Fibroblast of the aortic adventitia (primary cell): Measurements from ENCODE around the gene CAMTA1. TPM values are rescaled to one million over a fixed set of nuclear protein-coding genes. Genes with fewer than 3 reads are reported as not detected.
"Not testable (repeated sequence)": the region's sequence is repeated elsewhere in the genome, so short reads cannot be mapped to it uniquely, and the experiment has no call there.

Experiments used
- DNase-seq: peaks from one replicate; pipeline ENCODE4 v3.0.0-alpha.2; 2010; ENCODE audit warnings: low read depth
- H3K4me3 ChIP-seq: 2 replicates; pipeline ENCODE4 v1.5.1; 2011; ENCODE audit warnings: low read depth, mild to moderate bottlenecking, control low read depth, low read length, moderate library complexity
- CTCF ChIP-seq: IDR thresholded peaks from 2 replicates; pipeline ENCODE4 v1.5.1; 2011; ENCODE audit warnings: mild to moderate bottlenecking, low read length, control low read depth, inconsistent platforms; ENCODE audit not compliant: insufficient read depth
- total RNA-seq: library from RNA; depleted of rRNA; stranded (reverse); fragments of >200 nt; gene quantifications from 2 replicates; pipeline ENCODE4 v1.2.3, GENCODE V29; 2012; ENCODE audit warnings: low replicate concordance

The CAMTA1 gene
- total RNA-seq, 1 donor: 91.9 TPM

GRCh38 chr1:7681401-7681800 is 896.1 kb downstream of the CAMTA1 start:
- no peak overlapping the region for H3K4me3 ChIP-seq
- no peak for DNase-seq

DNA sequence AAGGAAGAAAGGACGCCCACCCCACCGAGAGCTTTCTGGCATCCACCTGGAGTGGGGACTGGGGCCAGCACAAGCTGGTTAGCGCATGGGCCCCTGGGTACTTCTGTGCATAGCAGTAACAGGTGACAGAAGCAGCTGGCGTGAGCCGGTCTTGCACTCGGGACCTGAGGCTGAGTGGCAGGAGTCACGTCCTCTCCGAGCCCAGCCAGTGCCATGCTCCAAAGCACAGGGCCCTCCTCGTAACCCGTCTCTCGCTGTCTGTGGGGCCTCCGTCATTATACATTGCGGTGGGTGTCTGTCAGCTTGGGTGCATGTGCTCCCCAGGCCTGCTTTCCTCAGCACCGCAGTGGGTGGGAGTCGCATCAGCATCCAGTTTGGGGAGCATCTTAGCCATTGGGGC is 898.3 kb downstream of the CAMTA1 start:
- no peak for DNase-seq
- no peak for TF ChIP-seq CTCF
- no peak overlapping the region for H3K4me3 ChIP-seq

More at GRCh38 chr1:7681401-7681800, 896.1 kb downstream of the CAMTA1 start:
- TF ChIP-seq CTCF: no peak

DNA sequence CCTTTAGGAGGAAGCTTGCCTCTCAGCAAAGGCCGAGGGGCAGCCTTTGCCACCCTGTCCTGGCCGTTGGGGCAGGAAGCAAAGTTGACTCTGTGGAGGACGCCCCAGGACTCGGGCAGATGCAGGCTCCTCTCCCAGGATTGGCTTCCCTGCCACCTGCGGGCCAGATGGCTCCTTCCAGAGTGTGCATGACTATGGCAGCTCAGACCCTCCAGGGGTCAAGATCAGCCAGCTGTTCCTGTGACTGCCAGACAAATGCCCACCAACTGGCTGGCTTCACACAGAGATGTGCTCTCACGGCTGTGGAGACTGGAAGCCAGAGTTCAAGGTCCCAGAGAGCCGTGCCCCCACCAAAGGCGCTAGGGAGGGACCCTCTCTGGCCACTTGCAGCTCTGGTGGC is 898.9 kb downstream of the CAMTA1 start:
- DNase-seq: no peak
- no peak overlapping the region for H3K4me3 ChIP-seq
- TF ChIP-seq CTCF: no peak

DNA sequence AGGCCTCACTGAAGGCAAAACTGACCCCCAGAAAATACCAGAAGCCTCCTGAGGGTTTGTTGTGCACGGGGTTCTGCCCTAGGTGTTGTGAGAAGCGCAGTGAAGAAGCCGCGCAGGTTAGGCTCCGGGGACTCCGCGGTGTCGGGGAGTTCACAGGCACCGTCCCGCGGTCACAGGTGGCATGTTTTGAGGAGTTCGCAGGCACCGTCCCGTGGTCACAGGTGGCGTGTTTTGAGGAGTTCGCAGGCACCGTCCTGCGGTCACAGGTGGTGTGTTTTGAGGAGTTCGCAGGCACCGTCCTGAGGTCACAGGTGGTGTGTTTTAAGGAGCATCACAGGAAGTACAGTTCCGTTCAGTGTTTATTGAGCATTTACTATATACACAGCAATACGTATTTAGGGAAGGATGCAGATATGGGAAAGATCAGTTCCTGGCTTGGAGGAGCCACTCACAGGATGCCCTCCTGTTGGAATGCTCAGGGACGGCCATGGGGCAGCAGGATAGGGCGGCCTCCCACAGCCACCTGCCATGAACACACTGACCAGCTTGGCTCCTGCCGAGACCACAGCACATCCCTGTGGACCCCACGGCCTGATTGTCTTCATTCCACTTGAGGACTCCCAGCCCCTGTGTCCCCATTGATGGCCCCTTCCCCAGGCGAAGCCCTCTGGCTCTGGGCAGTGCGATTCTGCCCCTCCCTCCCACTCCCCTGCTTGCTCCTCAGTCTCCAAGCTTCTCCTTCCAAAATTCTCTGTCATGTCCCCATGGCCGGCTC is 899.8 kb downstream of the CAMTA1 start:
- H3K4me3 ChIP-seq: no peak overlapping the region
- DNase-seq: no peak
- no peak for TF ChIP-seq CTCF

DNA sequence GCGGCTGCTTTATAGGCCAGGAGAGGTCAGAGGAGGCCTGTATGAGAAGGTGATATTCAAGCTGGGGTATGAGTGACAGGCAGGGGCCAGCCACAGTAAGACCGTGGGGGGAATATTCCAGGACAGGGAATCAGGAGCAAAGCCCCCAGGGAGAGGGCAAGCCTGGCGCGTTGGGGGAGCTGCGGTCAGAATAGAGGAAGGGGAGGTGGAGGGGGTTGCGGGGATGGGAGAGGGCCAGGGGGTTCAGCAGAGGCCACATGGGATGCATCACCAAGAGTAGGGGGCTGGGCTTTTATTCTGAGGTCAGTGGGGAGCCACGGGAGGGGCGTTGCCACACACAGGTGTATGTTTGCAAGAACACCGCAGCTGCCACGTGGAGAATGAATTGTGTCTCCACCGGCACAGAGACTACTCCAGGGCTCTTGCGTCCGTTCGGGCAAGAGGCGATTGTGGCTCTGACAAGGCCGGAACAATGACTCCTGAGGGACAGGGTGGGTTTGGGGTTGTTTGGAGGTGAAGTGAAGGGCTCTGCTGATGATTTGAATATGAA is 901.1 kb downstream of the CAMTA1 start:
- no peak overlapping the region for H3K4me3 ChIP-seq
- DNase-seq: no peak
- no peak for TF ChIP-seq CTCF

- DNase-seq: no peak
- H3K4me3 ChIP-seq: no peak overlapping the region
- no peak for TF ChIP-seq CTCF
Observed at GRCh38 chr1:7687411-7687810, 902.2 kb downstream of the CAMTA1 start.

GRCh38 chr1:7688659-7689058 is 903.4 kb downstream of the CAMTA1 start:
- H3K4me3 ChIP-seq: no peak overlapping the region
- TF ChIP-seq CTCF: no peak
- DNase-seq: no peak

DNA sequence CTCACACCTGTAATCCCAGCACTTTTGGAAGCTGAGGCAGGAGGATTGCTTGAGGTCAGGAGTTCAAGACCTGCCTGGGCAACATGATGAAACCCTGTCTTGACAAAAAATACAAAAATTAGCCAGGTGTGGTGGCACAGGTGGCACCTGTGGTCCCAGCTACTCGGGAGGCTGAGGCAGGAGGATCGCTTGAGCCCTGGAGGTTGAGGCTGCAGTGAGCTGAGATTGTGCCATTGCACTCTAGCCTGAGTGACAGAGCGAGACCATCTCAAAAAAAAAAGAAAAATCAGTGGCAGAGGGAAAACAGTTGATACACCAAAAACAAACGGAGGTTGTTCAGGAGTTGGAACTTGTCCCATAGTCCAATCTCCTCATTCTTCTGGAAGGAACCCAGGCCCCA is 904.1 kb downstream of the CAMTA1 start:
- not testable (repeated sequence) for DNase-seq, H3K4me3 ChIP-seq
